T47D (cell line): ENCODE measurements around the gene PPFIA1.

Experiments
- DNase-seq, 2 experiments: peaks; one replicate each; pipeline versions ENCODE4 v3.0.0 to v3.0.0-alpha.2; 2011 to 2012; ENCODE audit warnings: low read depth in 1 of 2, low spot score in 1 of 2
- JUND ChIP-seq: IDR thresholded peaks from 2 replicates; pipeline ENCODE4 v1.6.1; 2012; ENCODE audit warnings: low read depth
- in situ Hi-C: cut with HindIII; loops from 2 replicates; pipeline ENCODE4 v1.10.0; 2016; ENCODE audit warnings: low sequenced_read_pairs, low pct_unique_long_range_greater_than_20kb

Gene PPFIA1

DNA sequence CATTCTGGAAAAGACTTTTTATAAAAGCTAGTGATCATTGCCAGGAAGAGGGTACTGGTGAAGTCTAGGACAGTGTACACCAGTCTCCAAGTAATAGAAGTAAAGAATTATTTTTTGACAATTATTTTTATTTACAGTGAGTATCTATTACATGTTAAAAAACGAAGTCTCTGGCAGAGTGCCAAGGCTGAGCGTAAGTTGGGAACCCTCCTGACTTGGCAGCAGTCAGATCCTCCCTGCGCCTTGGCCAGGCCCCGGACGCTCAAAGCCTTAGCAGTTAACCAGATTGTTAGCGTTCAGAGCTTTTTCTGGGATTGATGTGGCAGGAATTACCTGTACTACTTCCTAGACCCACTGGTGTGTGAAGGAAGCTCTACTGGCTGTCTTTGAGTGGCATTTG lies 89.7 kb downstream of the PPFIA1 start:
- DNase-seq: no peak
- in situ Hi-C loops: no loop called here
- TF ChIP-seq JUND: no peak

DNA sequence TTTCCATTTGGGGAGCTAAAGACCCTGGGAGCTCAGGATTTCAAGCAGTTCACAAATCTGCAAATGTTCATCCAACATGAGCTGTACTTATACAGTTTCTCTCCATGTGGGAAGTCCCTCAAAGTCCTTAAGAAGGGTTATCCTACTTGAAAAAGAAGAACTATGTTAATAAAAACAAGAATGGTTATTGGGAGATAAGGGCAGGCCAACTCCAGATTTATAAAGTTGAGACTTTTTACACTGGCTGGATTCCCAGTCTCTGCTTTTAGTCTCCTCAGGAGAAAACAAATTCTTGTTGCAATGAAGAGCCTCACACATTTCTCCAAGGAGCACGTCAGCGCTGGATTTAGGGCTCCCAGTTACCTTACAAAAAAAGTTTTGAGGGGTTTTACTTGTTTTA lies 93.7 kb downstream of the PPFIA1 start:
- no peak for DNase-seq
- TF ChIP-seq JUND: no peak
- in situ Hi-C loops: no loop called here

DNA sequence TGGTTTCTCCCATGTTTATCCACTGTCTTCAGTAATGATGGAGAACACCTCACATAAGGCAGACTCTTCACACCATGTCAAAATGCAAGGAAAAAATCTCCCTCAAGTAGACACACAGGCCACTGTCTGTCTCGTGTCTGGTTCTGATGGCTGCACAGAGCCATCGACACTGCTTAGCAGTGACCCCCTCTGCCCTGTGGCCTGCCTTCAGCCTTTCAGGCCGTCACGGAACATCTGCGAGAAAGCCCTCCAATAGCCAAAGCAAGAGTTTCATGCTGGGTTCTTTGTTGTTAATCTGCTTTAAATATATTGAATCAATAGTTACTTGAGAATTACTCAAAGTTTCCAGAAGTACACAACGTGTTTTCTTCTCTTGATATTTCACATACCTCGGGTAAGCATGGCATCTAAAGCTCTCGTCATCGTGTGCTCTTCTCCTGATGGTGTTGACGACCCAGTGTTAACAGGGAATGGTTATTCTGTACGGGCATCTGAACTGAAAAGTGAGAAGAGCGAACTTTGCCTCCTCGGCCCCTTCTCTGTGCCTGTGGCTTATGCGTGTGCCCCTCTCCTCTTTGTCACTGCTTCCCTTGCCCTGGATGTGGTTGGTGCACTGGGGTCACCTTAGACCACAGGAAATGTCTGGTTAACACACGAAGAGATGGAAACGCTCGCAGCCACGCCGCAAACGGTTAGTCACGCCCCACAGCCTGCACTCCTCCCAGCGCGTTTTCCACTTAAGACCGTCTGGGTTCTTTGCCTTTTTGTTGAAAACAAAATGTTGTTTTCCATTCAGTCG lies 94.5 kb downstream of the PPFIA1 start:
- TF ChIP-seq JUND: no peak
- in situ Hi-C loops: no loop called here
- no peak for DNase-seq

DNA sequence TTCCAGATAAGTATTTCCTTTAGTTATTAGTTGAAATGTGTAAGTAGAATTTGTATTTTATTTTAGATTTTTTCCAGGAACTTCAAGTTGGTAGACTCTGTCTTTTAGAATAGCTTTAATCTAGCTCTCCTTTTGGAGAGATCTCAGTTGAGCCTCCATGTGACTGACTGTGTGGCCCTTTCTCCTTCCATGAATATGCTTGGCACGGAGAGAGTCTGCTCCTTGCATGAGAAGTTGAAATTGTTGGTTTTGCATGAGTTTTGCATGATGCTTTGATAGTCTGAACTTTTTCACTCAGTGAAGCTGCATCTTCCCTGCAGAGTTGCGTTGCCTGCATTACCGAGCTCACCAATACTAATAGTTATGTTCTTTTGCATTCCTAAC lies 95.0 kb downstream of the PPFIA1 start:
- no peak for DNase-seq
- in situ Hi-C loops: no loop called here
- no peak for TF ChIP-seq JUND

DNA sequence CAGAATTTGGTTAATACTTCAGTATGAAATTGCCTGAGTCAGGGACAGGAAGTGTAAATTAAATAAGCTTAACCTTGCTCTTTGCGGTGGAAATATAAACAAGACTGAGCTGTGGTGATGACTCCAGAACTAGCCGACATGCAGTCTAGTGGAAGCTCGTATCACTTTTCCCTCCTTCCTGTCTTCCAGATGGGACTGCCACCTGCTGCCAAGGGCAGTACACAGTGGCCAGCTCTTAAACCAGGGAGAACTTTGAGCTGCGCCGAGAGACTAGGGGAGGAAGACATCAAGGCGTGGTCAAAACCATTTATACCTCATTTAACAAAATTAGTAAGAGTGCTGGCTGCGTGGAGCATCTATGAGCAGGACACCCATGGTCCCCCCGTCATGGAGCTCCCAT lies 96.6 kb downstream of the PPFIA1 start:
- TF ChIP-seq JUND: no peak
- no peak for DNase-seq
- in situ Hi-C loops: no loop called here

DNA sequence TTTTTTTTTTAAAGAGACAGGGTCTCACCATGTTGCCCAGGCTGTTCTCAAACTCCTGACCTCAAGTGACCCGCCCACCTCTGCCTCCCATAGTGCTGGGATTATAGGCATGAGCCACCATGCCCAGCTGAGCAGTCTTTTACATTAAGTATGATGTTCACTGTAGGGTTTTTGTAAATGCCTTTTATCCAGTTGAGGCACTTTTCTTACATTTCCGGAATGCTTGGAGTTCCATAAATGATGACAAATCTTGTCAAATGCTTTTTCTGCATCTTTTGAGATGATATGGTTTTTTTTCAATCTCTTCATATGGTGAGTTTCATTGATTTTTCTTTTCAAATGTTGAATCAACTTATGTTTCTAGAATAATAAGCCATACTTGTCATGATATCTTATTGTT lies 98.5 kb downstream of the PPFIA1 start:
- no peak for DNase-seq
- TF ChIP-seq JUND: no peak
- in situ Hi-C loops: no loop called here

DNA sequence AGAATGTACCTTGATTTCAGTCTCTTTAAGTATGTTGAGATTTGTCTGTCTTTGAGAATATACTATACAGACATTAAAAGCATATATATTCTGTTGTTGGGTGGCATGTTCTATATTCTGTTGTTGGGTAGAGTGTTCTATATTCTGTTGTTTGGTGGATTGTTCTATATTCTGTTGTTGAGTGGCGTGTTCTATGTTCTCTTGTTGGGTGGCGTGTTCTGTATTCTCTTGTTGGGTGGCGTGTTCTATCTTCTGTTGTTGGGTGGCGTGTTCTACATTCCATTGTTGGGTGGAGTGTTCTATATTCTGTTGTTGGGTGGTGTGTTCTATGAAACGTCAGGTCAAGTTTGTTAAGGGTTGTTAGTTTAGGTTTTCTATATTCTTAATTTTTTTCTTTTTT lies 100.8 kb downstream of the PPFIA1 start:
- DNase-seq: no peak
- TF ChIP-seq JUND: no peak
- in situ Hi-C loops: no loop called here

DNA sequence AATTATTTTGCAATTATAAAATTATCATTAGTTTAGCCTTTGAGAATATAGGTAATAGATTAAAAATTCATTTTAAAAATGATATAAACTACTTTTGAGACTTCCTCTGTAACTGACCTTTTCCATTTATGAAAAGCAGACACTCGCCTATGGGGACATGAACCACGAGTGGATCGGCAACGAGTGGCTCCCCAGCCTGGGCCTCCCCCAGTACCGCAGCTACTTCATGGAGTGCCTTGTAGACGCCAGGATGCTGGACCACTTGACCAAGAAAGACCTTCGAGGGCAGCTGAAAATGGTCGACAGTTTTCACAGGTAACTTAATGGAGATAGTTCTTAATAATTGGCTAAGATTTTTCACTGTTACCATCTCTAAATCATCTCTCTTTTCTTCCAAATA lies 101.6 kb downstream of the PPFIA1 start:
- DNase-seq: no peak
- in situ Hi-C loops: no loop called here
- TF ChIP-seq JUND: no peak

DNA sequence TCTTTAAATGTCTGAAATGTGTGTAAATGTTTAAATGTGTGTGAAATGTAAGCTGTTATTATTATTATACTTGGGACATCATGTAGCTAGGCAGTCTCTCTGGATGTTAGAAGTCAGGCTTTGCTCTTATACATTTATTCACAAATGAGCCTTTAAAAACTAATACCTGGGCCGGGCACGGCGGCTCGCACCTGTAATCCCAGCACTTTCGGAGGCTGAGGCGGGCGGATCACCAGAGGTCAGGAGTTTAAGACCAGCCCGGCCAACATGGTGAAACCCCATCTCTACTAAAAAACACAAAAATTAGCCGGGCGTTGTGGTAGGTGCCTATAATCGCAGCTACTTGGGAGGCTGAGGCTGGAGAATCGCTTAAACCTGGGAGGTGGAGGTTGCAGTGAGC lies 106.1 kb downstream of the PPFIA1 start:
- in situ Hi-C loops: no loop called here
- TF ChIP-seq JUND: no peak
- no peak for DNase-seq

DNA sequence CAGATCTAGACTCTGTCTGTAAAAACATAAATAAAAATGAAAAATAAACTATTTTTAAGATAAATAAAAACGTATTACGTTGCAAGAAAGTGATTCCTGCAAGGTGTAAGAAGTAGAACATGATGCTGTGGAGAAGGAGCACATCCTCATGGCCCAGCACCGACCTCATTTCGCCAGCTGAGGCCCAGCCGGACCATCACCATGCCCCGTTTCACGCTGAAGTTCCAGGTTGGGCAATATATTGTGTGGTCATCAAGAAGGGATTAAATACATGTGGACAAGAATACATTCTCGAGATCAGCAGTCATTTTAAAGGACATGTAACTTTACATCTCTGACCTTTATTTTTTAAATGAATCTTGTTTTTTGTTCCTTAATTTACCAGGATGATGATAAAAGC lies 107.2 kb downstream of the PPFIA1 start:
- in situ Hi-C loops: no loop called here
- no peak for TF ChIP-seq JUND
- DNase-seq: no peak

DNA sequence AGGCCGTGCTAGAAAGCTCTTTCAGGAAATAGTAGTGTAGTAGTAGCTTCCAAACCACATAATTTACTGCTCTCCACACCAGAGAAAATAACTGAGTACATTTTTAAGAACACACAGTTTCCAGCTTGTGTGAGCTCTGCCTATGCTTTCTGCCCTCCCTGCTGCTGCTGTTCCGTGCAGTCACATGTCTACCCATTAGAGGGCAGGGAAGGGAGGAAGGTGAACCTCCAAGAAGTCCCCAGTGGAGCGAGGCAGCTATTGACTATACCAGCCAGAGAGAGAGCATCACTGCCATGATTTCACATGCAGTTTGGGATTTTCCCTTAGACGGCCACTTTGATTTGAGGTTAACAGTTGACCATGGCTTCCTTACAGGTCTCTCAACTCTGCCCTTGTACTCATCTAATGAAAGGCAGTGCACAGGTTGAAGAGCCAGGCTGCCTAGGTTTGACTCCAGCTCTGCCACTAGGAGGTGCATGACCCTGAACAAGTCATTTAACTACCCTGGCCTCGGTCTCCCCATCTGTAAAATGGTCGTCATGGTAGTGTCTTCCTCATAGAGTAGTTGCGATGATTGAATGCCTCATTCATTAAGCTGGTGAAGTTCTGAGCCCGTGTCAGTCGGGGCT lies 108.1 kb downstream of the PPFIA1 start:
- in situ Hi-C loops: no loop called here
- TF ChIP-seq JUND: no peak
- DNase-seq: peak in 1 of 2 experiments; percentile 25

DNA sequence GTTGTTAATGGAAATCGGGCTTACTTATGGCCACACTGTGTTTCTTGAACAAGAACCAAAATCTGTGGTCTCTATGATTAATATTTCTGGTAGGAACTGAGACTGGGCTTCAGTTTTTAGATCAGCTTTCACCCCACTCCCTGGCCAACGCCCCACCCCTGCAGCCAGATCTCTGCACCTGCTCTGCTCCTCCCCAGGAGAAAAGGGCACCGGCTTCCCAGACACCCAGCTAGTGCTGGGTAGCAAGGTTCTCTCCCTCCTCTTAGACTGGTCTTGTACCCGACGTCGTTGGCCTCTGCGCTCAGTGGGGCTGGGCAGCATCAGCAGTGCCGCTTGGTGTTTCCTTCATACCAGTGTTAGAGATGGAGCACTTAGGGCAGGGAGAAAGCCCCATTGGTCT lies 110.9 kb downstream of the PPFIA1 start:
- in situ Hi-C loops: no loop called here
- no peak for TF ChIP-seq JUND

More for the DNA sequence above, 110.9 kb downstream of the PPFIA1 start:
- DNase-seq: no peak
